Cardiac septum (tissue), 1 donor: ENCODE data around the gene PSMG3. TPM values are rescaled to one million over a fixed set of nuclear protein-coding genes. Genes with fewer than 3 reads are reported as not detected.

Experiments used
- DNase-seq: peaks from one replicate; pipeline ENCODE4 v3.0.0-alpha.2; 2020; ENCODE audit warnings: low spot score
- intact Hi-C: fragments of 100-400 bp; cut with DNase I; formaldehyde crosslinking; loops from one replicate; pipeline ENCODE4 v1.14.0; 2022
- total RNA-seq: library from RNA; stranded (reverse); fragmentation: NEBNext Ultra II Directional; extraction: Animal tissue kit (Norgen Biotek cat#: 25700); gene quantifications from one replicate; pipeline ENCODE4 v1.2.1, GENCODE V29; 2021
- donor health status: DM: no; HTN: no; CAD: no.

The PSMG3 gene
- total RNA-seq, 1 donor from 2014 or later = 12.1 TPM

DNA sequence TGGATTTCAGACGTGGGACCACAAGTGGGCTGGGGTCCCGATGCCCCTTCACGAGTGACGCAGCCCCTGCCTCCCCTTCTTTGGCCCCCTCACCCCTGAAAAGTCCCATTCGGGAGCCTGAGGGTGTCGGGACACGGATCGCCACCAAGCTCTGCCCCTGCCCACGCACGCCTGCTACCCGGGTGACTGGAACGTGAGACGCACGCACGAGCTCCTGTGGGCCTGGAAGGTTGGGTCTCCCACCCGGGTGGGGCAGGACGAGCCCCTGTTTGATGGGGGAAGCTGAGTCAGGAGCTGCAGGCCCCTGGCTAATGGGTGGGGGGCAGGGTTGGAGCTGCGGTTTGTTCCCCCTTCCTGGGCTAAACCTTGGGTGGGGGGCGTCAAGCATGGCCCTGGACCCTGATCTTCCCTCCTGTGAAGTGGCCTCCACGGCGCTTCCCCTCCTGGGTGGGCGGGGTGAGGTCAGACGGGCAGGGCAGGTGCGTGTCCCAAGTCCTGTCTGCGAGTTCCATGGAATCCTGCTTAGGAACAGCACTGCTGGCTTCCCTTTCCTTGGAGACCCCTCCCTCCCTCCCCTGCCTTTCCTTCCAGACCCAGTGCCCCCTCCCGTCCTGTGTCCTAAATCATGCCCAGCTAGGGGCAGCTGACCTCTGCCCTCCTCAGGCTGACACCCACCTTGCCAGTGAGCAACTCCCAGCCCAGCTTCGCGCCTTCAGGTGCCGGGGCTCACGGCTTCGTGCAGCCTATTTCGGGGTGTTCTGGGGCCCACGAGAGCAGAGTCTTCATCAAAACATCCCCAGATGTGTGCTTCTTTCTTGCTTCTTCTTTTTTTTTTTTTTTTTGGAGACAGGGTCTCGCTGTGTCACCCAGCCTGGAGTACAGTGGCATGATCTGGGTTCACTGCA, 8.5 kb downstream of the PSMG3 start:
- DNase-seq = no peak
- intact Hi-C loops = no loop called here

DNA sequence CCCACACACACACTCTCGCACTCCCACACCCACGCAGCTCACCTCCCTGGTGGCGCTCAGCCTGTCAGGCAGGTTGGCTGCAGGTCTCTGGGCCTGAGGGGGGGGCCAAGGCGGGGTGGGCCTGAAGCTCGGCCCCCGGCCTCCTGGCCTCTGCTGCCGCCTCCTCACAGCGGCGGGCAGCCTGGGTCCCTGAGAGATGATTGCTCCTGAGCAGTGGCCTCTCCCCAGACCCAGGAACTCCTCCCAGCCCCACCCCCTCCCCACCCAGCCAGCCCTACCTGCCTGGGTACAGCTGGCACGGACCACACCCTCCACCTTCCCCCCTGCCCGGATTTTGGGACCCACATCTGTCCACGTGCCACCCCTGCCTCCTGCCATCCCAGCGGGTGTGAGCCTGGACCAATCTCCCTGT, 9.2 kb downstream of the PSMG3 start:
- DNase-seq = no peak

DNA sequence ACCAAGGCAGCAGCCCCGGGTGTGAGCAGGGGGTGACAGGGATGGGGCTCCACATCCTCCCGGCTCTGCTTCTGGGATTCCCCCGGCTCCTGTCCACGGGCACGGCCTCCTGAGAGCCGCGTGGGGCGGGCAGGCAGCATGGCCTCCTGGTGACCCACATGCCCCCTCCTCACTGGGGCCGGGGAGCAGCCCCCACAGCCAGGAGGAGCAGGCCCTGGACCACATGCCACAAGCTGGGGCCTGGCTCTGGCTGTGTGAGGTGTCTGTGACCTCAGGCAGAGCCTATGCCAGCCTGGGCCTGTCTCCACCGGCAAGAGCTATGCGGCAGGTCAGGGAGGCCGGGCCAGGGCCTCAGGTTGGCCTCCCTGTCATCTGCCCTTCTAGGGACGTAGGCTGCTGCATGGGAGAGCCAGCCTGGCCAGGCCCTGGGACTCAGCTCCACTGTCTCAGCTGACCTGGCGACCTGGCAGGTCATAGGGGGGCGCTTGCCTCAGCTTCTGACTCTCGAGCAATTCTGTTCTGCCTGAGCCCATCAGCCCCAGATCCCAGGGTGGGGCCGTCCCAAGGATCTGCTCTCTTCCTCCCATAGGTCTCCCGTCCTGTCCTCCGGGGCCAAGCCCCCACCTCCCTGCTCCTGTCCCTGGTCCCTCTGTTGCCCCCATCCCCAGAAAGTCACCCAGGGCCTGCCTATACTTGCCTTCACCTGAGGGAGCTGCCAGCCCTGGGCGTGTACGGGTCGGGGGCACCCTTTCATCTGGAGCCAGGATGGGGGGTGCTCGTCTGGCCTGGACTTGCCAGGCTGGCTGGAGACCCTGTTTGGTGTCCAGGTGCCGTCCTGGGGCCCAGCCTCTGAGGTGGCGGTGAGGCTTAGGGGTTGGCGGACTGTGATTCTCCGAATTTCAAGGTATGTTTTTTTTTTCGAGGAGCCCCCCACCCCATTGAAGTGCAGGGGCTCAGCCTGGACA, 9.9 kb downstream of the PSMG3 start:
- intact Hi-C loops = no loop called here
- no peak for DNase-seq

More for the DNA sequence above, 9.2 kb downstream of the PSMG3 start:
- intact Hi-C loops = no loop called here

- intact Hi-C loops = loop anchor here (1.0 kb wide), 1 partner anchor 52 kb away; no protein-coding TSS in a partner anchor
- no peak for DNase-seq
Measured at GRCh38 chr7:1558841-1559625, 10.8 kb downstream of the PSMG3 start.

- intact Hi-C loops = loop anchor here (1.0 kb wide), 1 partner anchor 51 kb away; no protein-coding TSS in a partner anchor
- DNase-seq = no peak
Measured at GRCh38 chr7:1558181-1558811, 11.5 kb downstream of the PSMG3 start.

- intact Hi-C loops = loop anchor here (1.0 kb wide), 1 partner anchor 50 kb away; no protein-coding TSS in a partner anchor
- no peak for DNase-seq
Measured at GRCh38 chr7:1557771-1558170, 12.1 kb downstream of the PSMG3 start.

- intact Hi-C loops = no loop called here
- DNase-seq = no peak
Measured at GRCh38 chr7:1557006-1557405, 12.8 kb downstream of the PSMG3 start.

DNA sequence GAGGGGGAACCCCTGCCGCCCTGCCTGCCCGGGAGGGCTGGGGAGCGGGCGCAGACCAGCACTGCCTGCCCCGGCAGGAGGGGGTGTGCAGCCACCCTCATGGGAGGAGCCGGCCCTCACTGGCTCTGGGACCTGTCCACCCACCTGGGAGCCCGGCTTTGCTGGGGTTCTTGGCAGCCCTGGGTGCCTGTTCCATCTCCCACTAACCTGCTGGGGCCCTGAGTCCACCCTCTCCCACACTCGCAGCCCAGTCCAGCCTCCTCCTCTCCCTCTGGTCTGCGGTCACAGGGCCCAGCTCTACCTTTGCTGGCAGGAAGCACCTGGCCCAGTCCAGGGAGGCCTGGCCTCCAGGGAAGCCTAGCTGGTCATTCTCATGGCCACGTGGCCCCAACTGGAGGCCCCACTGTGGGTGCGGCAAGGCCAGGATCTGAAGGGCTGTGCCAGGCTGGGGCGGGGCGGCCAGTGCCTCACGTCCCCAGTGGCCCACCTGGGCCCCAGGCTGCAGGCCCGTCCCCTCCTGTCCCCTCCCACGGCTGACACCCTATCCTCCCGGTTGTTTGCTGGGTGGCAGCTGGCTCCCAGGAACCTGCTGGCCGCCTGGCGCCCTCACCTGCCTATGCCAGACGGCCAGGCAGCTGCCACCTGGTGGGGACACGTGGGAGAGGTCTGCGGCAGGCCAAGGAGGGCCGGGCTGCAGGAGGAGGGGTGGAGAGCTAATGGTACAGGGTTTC, 13.9 kb downstream of the PSMG3 start, which contains the start of gene TMEM184A:
Gene TMEM184A, minus strand, starts transcription at position 393 of the 731 bp plus-strand sequence. CDS start 721 bp downstream, outside the sequence.
- DNase-seq = no peak
- intact Hi-C loops = no loop called here

DNA sequence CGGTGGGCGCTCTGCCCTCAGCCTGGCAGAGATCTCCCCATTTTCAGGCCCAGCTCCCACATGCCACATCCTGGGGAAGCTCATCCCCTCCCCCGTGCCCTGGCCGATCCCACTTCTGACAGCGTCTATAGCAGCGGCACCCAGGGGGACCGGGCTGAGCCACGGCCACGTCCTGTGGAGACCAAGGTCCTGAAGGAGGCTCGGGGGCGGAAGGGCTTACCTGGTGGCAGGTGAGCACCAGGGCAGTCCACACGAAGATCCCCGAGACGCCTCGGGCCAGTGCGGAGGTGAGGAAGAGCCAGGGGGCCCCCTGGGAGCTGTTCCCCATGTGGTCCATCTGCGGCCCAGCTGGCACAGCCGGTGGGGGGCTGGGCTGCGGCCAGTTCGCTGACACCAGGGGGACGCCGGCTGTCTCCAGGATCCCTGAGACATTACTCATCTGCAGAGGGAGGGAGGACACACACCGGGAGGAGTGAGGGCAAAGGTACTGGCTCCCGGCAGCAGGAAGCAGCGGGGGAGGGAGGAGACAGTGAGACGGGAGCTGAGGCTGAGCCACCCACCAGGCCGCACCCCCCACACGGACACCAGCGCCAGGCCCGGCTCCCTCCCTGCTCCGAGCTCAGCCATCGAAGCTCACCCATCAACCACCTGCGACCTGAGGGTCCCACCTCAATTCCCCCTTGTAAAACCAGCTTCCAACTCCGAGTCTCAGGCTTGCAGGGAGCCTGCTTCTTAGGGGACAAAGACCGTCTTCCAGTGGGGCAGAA, 14.6 kb downstream of the PSMG3 start:
- intact Hi-C loops = no loop called here
- no peak for DNase-seq

GRCh38 chr7:1554333-1555045, 15.3 kb downstream of the PSMG3 start:
- no peak for DNase-seq
- intact Hi-C loops = no loop called here

- intact Hi-C loops = no loop called here
Measured at GRCh38 chr7:1553512-1554210, 16.2 kb downstream of the PSMG3 start.

DNA sequence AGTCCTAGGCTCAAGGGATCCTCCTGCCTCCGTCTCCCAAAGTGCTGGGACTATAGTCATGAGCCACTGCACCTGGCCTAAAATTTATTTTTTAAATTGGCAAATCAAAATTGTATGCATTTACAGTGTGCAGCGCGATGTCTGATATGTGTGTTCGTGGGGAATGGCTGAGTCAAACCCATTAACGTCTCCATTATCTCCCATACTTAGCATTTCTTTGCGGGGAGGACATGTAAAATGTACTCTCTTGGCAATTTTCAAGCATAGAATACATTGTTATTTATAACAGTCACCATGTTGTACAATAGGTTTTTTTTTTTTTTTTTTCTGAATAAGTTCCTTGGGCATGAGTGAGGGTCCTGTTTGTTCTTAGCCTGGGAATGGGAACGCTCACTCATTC, 17.6 kb downstream of the PSMG3 start:
- no peak for DNase-seq
- intact Hi-C loops = no loop called here

More at GRCh38 chr7:1553512-1554210, 16.2 kb downstream of the PSMG3 start:
- DNase-seq = no peak

GRCh38 chr7:1550846-1551155, 19.0 kb downstream of the PSMG3 start:
- intact Hi-C loops = no loop called here
- no peak for DNase-seq

DNA sequence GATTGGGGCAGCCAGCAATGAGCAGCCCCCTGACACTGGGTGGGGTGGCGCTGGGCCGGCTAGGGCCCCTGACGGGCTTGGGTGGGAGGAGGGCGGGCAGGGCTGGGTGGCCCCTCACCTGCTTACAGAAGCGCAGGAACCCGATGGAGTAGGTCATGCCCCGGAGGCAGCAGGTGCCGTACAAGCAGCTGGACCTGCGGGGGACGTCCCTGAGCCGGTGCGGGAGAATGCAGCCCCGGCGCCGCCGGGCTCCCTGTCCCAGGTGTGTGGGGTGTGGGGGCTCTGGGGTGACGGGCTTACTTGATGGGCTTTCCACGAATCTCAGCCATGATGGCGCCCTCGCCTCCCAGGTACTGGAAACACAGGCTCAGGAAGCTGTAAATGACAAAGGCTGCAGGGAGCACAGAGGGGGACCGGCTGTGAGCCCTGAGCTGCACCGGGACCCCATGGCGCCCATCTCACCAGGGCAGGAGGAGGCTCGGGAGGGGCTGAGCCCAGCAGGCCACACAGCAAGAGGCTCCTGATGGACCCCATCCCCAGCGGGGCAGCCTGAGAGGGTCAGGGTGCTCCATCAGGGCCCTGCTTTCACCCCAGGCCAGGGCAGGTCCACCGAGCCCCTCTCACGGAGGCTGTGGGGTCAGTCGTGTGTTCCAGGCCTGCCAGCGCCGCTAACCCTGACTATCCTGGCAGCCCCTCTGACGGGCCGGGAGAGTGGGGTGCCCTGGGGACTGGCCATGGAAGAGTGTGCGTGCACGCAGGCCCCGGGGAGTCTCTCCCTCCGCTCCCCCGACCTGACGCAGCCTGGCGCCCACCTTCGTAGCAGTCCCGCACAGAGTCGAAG, 19.6 kb downstream of the PSMG3 start:
- intact Hi-C loops = no loop called here
- no peak for DNase-seq

DNA sequence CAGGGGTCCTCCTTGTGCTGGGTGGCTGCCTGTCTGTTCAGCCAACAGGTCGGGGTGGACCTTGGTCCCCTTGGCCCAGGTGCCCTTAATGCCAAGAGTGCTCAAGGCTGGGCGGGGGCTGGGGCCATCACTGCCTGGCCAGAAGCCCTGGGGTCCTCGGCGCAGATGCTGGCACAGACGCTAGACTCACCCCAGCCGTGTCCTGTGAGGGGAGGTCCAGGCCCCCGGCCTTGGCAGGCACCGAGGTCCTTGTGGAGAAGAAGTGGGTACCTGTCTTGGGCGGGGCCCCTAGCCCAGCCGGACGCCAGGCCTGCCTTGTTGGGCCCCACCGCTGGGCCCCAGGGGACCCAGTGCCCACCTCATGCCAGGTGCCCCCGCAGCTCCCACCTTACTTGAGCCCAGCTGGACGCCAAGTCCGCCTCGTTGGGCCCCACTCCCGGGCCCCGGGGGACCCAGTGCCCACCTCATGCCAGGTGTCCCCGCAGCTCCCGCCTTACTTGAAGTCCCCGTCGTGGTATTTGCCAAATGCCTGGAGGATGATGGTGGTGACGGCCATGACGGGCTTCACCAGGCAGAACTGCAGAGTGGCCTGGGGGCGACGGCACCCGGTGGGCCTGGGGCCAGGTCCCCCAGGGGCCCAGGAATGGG, 20.4 kb downstream of the PSMG3 start:
- intact Hi-C loops = no loop called here

More for the DNA sequence above, 20.4 kb downstream of the PSMG3 start:
- DNase-seq = no peak
